Gastroesophageal sphincter (tissue), 4 donors: ENCODE measurements around the gene IGBP1. TPM values are rescaled to one million over a fixed set of nuclear protein-coding genes. Genes with fewer than 3 reads are reported as not detected.
"Not testable (repeated sequence)": the region's sequence is repeated elsewhere in the genome, so short reads cannot be mapped to it uniquely, and the experiment has no call there.

Experiments used
- ATAC-seq: fragments of 150-250 bp; one replicate; pipeline ENCODE4 v1.9.1; 2016; ENCODE audit warnings: mild to moderate bottlenecking, moderate library complexity
- H3K27ac ChIP-seq, 4 donors: fragments of 200-600 bp; sonication (generic) in 3 of 4; 1 replicate in 3 of 4; 2 replicates in 1 of 4; pipeline ENCODE4 v1.5.1; 2016 to 2019
- H3K27me3 ChIP-seq: fragments of 200-600 bp; sonication (generic); one replicate; pipeline ENCODE4 v1.5.1; 2019
- H3K36me3 ChIP-seq, 2 donors: fragments of 200-600 bp; sonication (generic); one replicate each; pipeline ENCODE4 v1.5.1; 2019; ENCODE audit warnings: control low read depth in 1 of 2
- H3K4me1 ChIP-seq, 3 donors: fragments of 200-600 bp; sonication (generic); 1 replicate in 2 of 3; 2 replicates in 1 of 3; pipeline ENCODE4 v1.5.1; 2016 to 2019; ENCODE audit warnings: control low read depth in 2 of 3
- H3K4me3 ChIP-seq, 2 donors: fragments of 200-600 bp; sonication (generic); one replicate each; pipeline ENCODE4 v1.5.1; 2019; ENCODE audit warnings: mild to moderate bottlenecking in 1 of 2, moderate library complexity in 1 of 2
- H3K9me3 ChIP-seq, 3 donors: fragments of 200-600 bp; sonication (generic); one replicate each; pipeline ENCODE4 v1.5.1; 2017 to 2019; ENCODE audit warnings: control low read depth in 2 of 3
- CTCF ChIP-seq, 4 experiments: fragments of 200-600 bp in 2 of 4; fragments of 450-650 bp in 2 of 4; sonication (generic) in 1 of 4; IDR thresholded peaks; one replicate each; pipeline ENCODE4 v1.5.1; 2017 to 2019; ENCODE audit warnings: antibody characterized with exemption in 4 of 4, mild to moderate bottlenecking in 2 of 4, moderate library complexity in 2 of 4
- EP300 ChIP-seq: sonication (generic); formaldehyde crosslinking; IDR thresholded peaks from one replicate; pipeline ENCODE4 v1.6.1; 2017; ENCODE audit warnings: antibody characterized with exemption, mild to moderate bottlenecking
- POLR2A ChIP-seq, 2 donors: fragments of 450-650 bp; IDR thresholded peaks; one replicate each; pipeline ENCODE4 v1.6.1; 2017; ENCODE audit warnings: antibody characterized with exemption in 2 of 2, mild to moderate bottlenecking in 2 of 2, moderate library complexity in 1 of 2
- POLR2AphosphoS5 ChIP-seq: sonication (generic); formaldehyde crosslinking; IDR thresholded peaks from one replicate; pipeline ENCODE4 v1.6.1; 2017; ENCODE audit warnings: antibody characterized with exemption
- WGBS, 2 donors: methylation state at CpG; one replicate each; pipeline ENCODE4 v1.1.5; 2018; ENCODE audit warnings: low coverage in 1 of 2; 5-methylcytosine and 5-hydroxymethylcytosine counted together
- total RNA-seq, 4 donors: library from RNA; depleted of rRNA; stranded (reverse); fragments of >200 nt; gene quantifications; one replicate each; pipeline ENCODE4 v1.1.0, GENCODE V29; 2016

IGBP1 gene
- total RNA-seq, 4 donors from 2014 or later = 46.6 to 74.0 (median 57.0) TPM

DNA sequence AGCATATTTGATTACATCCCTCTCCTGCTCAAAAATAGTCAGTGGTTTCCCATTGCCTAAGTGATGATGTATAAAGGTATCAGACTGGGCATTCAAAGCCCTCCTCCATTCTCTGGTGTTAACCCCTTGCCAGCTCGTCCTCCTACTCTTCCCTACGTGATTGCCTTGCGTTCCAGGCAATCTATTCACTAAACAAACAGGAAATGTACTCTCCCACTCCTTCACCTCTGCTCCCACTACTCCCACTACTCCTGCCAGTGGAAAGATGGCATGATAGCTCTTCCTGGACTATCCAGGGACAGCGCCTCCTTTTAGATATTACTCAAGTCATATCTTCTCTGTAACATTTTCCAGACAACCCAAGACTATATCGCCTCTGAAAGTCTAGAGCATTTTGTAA, 49.8 kb downstream of the IGBP1 start:
- ATAC-seq = no peak
- Histone ChIP-seq H3K4me1 (no peaks in the 10 kb centered on the region), H3K9me3 (no peaks in the 10 kb centered on the region), H3K27me3 (no peaks in the 10 kb centered on the region), H3K27ac (no peak overlapping the region), H3K4me3 (no peak overlapping the region), H3K36me3 (no peaks in the 10 kb centered on the region)
- TF ChIP-seq POLR2AphosphoS5 (no peak), CTCF (IDR thresholded peaks at IDR 0.05) (no peak), EP300 (no peak), POLR2A (IDR thresholded peaks at IDR 0.05) (no peak)
- 72 to 78% methylated on average over 1 to 5 of the region's 5 CpGs for WGBS, 2 donors

GRCh38 chrX:70190225-70190624, 57.0 kb downstream of the IGBP1 start:
- Histone ChIP-seq H3K4me1 (no peaks in the 10 kb centered on the region), H3K9me3 (no peaks in the 10 kb centered on the region), H3K36me3 (no peaks in the 10 kb centered on the region), H3K27me3 (no peaks in the 10 kb centered on the region), H3K4me3 (no peak overlapping the region), H3K27ac (no peak overlapping the region)
- ATAC-seq = no peak
- TF ChIP-seq CTCF (IDR thresholded peaks at IDR 0.05) = no peak
- no peak for TF ChIP-seq EP300
- TF ChIP-seq POLR2AphosphoS5 = no peak
- TF ChIP-seq POLR2A (IDR thresholded peaks at IDR 0.05) = no peak

GRCh38 chrX:70196961-70197720, 63.9 kb downstream of the IGBP1 start:
- WGBS, 2 donors = 5 to 17% methylated on average over 9 to 12 of the region's 12 CpGs
- ATAC-seq = no peak
- no peak overlapping the region for H3K4me3 ChIP-seq
- H3K9me3 ChIP-seq = no peaks in the 10 kb centered on the region
- no peak overlapping the region for H3K27ac ChIP-seq
- no peaks in the 10 kb centered on the region for H3K4me1 ChIP-seq
- no peaks in the 10 kb centered on the region for H3K27me3 ChIP-seq
- TF ChIP-seq CTCF (IDR thresholded peaks at IDR 0.05) (peak; percentile 20 to 62 (median 38)), POLR2A (IDR thresholded peaks at IDR 0.05) (no peak)
- no peaks in the 10 kb centered on the region for H3K36me3 ChIP-seq

GRCh38 chrX:70201732-70202131, 68.5 kb downstream of the IGBP1 start:
- no peaks in the 10 kb centered on the region for H3K27me3 ChIP-seq
- H3K36me3 ChIP-seq = no peaks in the 10 kb centered on the region
- WGBS, 2 donors = 66 to 87% methylated on average over 3 of the region's 5 CpGs
- no peak overlapping the region for H3K4me3 ChIP-seq
- no peaks in the 10 kb centered on the region for H3K4me1 ChIP-seq
- no peaks in the 10 kb centered on the region for H3K9me3 ChIP-seq
- TF ChIP-seq EP300 (no peak), CTCF (IDR thresholded peaks at IDR 0.05) (no peak)
- no peak overlapping the region for H3K27ac ChIP-seq
- ATAC-seq = no peak

GRCh38 chrX:70208479-70208878, 75.2 kb downstream of the IGBP1 start:
- H3K4me3 ChIP-seq = no peak overlapping the region
- no peaks in the 10 kb centered on the region for H3K4me1 ChIP-seq
- TF ChIP-seq POLR2AphosphoS5 (no peak), CTCF (IDR thresholded peaks at IDR 0.05) (no peak), POLR2A (IDR thresholded peaks at IDR 0.05) (no peak), EP300 (no peak)
- no peak for ATAC-seq
- H3K36me3 ChIP-seq = no peaks in the 10 kb centered on the region
- H3K27ac ChIP-seq = no peak overlapping the region
- H3K27me3 ChIP-seq = no peaks in the 10 kb centered on the region
- H3K9me3 ChIP-seq = no peaks in the 10 kb centered on the region

DNA sequence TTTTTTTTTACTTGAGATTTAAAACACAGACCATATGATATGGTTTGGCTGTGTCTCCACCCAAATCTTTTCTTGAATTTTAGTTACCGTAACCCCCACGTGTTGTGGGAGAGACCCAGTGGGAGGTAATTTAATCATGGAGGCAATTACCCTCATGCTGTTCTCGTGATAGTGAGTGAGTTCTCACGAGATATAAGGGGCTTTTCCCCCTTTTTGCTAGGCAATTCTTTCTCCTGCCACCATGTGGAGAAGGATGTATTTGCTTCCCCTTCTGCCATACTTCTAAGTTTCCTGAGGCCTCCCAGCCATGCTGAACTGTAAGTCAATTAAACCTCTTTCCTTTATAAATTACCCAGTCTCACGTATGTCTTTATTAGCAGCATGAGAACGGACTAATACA, 76.3 kb downstream of the IGBP1 start:
- not testable (repeated sequence) for H3K27ac ChIP-seq, H3K36me3 ChIP-seq, H3K4me1 ChIP-seq, ATAC-seq, H3K9me3 ChIP-seq, H3K4me3 ChIP-seq, H3K27me3 ChIP-seq
- WGBS, 2 donors = 39 to 45% methylated on average over 2 to 4 of the region's 6 CpGs
